GM19438 (cell line): ENCODE data around the gene GP9.
"Not testable (repeated sequence)": the region's sequence is repeated elsewhere in the genome, so short reads cannot be mapped to it uniquely, and the experiment has no call there.

ENCODE experiments used
- ATAC-seq: cut with Tn5 transposase; IDR thresholded peaks from one replicate; pipeline ENCODE4 v1.9.1; 2021; ENCODE audit warnings: low read depth; ENCODE audit not compliant: unreplicated experiment

GP9 gene

GRCh38 chr3:129047553-129047839, 13.1 kb upstream of the GP9 start:
- no peak for ATAC-seq

DNA sequence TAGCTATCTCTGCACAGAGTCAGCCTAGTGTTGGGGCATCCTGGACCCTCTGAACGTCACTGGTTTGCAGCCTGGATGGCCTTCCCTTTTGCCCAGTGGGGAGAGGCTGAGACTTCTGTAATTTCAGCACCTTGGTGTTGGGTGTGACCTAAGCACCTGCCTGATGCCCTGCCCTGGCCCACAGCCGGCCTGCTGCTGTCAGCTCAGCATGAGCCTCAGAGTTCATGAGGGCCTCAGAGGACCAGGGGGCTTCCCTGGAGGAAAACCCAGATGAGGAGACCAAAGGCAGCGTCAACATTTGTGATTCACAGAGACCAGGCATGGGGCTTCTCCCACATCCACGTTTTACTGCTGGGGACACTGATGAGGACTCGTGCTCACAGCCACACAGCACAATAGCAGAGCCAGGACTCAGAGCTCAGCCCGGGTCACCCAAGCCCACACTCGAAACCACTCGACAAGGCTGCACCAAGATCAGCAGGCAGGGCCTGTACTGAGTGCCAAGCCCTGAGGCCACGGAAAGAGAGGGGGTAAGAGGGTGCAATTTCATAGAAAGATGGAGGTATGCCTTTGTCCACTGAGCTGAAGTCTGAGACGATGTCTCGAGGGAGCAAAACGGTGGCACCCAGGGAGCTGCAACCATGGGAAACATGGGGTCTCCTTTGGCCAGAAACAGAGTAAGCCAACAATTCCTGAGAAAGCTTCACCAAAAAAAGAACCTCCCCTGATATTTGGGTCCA, 9.9 kb upstream of the GP9 start:
- ATAC-seq = no peak

DNA sequence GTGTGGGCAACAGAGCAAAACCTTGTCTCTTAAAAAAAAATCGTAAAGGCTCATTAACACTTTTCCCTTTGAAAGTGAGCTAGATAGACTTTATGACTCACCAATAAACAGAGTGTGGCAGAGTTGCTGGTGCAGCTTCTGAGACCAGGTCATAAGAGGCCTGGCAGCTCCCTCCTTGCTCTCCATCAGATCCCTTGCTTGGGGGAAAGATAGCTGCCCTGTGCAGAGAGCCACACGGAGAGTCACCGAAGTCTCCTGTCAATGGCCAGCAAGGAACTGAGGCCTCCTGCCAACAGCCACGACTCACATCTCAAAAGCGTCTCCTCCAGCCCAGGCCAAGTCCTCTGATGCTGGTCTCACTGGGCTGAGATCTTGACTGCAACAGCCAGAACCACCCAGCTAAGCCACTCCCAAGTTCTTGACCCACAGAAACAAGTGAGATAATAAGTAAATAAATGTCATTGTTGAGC, 8.7 kb upstream of the GP9 start:
- ATAC-seq = no peak

DNA sequence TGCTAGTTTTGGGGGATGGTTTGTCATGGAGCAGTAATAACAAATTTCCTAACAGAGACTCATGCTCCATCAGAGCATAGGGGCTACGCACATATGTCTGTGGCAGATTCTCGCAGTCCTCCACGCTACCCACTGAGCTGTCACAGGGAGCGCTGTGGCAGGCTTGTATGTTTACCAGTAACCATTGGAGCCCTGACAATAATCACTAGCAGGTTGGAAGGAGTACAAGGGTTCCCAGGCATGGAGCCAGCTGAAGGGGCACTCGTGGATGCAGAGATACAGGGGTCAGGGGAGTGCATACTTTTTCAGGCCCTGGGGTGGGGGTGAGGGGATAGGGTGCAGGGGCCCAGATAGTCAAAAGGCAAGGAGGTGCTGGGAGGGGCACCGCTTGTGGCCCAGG, 7.9 kb upstream of the GP9 start:
- ATAC-seq = no peak

DNA sequence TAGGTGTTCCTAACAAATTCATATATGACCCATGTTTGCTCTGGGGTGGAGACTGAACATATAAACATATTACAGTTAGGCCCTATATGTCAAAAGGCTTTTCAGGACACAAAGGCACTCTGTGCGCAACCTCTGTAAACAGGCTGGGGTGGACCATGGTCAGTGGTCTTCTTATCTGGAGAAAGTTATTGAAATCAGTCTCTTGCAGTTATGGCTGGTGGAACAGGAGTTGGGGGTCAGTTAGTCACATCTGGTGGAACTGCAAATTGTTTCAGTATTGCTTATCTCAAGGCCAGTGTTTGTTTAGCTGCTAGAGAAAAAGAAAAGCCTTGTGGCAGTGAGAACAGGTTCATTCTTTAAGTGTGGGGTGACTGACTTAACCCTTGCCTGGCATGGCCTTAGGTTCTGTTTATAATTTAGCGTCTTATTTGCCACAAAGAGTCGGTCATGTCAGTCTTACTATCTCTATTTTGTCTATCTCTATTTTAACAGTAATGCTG, 5.9 kb upstream of the GP9 start:
- ATAC-seq = no peak

GRCh38 chr3:129056451-129057173, 4.0 kb upstream of the GP9 start:
- no peak for ATAC-seq

DNA sequence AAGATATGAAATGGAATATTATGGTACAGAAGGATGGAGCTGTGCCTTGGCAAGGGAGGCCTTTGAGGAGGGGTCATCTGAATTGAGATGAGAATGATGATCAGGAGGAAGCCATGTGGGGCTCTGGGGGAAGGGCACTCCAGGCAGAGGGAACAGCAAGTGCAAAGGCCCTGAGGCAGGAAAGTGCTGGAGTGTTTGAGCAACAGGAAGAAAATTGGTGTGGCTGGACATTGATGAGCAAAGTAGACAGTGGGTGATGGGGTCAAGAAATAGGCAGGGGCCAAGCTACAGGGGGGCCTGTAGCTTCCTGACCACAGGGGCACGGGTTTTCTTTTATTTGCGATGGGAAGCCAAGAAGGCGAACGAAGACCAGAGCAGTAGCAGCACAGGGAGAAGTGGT, 3.3 kb upstream of the GP9 start:
- no peak for ATAC-seq

- no peak for ATAC-seq
Observed at GRCh38 chr3:129058441-129059200, 2.0 kb upstream of the GP9 start.

DNA sequence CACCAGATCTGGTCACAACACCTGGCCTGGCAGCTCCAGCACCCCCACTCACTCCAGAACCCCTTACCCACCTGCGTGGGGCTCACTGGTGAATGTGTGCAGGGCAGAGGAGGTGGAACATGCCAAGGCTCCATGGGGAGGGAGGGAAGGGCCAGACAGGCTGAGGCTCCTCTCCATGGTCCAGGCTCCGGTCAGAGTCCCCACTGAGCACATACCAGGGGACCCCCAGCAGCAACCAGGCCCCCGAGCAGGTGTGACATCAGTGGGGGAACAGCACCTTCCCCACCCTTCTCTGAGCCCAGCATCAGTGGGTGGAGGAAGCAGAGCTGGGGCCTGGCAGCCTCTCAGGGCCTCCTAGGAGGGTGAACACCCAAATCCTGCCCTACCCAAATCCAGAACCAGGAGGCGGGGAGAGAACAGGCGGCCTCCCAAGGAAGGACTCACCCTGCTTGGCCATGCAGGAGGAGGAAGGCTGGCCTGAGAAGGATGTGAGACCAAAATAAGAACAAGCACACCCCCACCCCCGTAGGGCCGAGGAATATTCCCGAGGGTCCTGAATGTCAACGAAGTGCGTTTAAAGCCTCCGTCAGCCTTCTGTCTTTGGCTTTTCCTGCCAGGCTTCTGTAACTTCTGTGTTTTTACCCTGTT, 1.1 kb upstream of the GP9 start:
- ATAC-seq = no peak

DNA sequence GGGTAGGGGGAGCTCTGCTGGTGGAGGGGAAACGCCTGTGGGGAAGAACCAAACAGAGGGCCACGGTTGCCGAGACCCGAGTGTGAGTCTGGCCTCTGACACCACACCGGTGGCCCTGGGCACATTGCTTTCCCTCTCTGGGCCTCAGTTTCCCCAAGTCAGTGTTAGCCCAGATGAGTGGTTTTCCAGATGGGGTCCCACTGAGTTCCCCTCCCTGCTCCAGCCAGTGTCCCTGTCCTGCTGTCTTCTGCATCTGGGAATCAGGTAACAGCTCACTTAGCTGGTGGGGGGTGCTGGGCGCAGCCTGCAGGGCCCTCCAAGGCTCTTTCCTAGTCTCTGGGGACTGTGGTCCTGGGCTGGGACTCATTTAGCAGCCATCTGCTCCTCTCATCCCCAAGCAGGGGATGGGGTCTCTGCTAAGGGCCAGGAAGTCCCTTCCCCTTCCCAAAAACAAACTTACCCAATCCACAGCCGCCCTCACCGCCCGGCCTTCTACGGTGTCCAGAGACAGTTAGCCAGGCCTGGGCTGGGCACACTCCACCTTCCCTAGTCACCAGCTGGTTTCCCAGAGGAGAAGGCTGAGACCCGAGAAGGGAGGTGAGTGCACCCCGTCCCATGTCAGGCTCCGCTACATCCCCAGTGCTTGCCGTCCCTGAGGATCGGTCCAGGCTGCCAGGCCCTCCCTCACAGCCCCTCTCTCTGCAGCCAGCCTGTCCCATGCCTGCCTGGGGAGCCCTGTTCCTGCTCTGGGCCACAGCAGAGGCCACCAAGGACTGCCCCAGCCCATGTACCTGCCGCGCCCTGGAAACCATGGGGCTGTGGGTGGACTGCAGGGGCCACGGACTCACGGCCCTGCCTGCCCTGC, 676 bp downstream of the GP9 start:
- no peak for ATAC-seq

DNA sequence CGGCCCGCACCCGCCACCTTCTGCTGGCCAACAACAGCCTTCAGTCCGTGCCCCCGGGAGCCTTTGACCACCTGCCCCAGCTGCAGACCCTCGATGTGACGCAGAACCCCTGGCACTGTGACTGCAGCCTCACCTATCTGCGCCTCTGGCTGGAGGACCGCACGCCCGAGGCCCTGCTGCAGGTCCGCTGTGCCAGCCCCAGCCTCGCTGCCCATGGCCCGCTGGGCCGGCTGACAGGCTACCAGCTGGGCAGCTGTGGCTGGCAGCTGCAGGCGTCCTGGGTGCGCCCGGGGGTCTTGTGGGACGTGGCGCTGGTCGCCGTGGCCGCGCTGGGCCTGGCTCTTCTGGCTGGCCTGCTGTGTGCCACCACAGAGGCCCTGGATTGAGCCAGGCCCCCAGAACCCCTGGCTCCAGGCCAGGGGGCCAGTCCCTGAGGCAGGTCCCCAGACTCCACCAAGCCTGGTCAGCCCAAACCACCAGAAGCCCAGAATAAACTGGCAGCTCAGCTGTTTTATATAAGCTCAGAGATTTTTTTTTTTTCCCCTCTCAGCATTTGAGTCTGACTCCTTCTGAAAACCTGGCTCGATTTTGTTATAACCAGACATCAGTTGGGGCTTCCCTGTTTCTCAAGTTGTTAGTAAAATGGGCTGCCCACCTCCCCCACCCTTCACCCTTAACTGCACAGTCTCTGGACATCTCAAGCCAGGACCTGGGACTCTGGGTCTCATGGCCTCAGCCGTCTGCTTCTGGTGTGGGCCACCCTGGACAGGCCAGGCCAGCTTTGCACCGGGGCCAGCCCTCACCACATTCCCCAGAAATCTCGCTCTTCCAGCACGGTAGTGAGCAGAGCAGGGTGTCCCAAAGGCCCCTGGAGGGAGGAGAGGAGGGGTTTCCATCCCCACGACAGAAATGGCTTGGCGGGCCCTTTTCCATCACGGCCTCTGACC, 1.6 kb downstream of the GP9 start:
- no peak for ATAC-seq

GRCh38 chr3:129063091-129063640, 2.6 kb downstream of the GP9 start:
- ATAC-seq = no peak

DNA sequence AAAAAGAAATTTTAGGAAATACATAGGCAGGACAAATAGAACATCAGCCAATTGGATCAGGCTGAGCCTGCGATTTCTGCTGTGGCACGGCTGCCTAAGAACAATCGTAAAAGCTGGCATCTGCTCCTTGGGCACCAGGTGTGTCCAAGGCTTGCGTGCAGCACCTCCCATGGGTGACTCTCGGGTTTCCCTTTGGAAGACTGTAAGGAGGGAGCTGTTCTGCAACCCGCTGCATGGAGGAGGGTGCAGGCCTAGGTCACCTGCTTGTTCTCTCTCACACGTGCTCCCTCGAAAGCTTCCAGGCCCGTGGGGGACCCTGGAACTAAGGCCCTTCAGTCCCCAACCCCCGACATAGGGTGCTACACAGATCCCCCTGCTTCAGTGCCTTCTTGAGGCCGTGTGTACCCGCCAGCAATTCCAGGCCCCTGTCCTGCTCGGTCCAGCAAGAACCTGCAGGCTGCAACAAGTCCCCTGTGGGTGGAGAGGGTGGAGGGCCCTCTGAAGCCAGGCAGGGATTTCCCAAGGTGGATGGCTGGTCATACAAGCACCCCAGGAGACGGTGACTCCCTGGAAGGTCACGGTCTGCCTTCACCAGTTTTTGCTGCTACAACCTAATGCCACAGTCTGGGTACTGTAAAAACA, 3.4 kb downstream of the GP9 start:
- no peak for ATAC-seq

- no peak for ATAC-seq
Observed at GRCh38 chr3:129065016-129065719, 4.6 kb downstream of the GP9 start.

GRCh38 chr3:129065720-129066073, 5.1 kb downstream of the GP9 start:
- no peak for ATAC-seq

DNA sequence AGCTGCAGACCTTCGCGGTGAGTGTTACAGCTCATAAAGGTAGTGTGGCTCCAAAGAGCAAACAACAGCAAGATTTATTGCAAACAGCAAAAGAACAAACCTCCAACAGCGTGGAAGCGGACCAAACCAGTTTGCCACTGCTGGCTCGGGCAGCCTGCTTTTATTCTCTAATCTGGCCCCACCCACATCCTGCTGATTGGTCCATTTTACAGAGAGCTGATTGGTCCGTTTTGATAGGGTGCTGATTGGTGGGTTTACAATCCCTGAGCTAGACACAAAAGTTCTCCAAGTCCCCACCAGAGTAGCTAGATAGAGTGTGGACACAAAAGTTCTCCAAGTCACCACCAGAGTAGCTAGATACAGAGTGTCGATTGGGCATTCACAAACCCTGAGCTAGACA, 7.1 kb downstream of the GP9 start:
- not testable (repeated sequence) for ATAC-seq

DNA sequence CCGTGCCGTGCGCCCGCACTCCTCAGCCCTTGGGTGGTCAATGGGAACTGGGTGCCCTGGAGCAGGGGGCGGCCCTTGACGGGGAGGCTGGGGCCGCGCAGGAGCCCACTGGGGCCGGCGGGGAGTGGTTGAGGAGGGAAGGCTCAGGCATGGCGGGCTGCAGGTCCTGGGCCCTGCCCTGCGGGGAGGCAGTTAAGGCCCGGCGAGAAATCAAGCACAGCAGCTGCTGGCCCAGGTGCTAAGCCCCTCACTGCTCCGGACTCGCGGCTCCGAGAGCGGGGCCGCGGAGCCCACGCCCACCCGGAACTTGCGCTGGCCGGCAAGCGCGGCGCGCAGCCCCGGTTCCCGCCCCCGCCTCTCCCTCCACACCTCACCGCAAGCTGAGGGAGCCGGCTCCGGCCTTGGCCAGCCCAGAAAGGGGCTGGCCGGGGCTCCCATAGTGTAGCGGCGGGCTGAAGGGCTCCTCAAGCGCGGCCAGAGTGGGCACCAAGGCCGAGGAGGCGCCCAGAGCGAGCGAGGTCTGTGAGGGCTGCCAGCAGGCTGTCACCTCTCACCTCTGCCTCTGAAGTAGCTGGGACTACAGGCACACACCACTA, 7.8 kb downstream of the GP9 start:
- ATAC-seq = no peak
